ENCODE measurements around the gene ABCD1. TPM values are rescaled to one million over a fixed set of nuclear protein-coding genes. Genes with fewer than 3 reads are reported as not detected.

The ABCD1 gene
- total RNA-seq, 1 experiment from 2014 or later = 44.4 TPM

DNA sequence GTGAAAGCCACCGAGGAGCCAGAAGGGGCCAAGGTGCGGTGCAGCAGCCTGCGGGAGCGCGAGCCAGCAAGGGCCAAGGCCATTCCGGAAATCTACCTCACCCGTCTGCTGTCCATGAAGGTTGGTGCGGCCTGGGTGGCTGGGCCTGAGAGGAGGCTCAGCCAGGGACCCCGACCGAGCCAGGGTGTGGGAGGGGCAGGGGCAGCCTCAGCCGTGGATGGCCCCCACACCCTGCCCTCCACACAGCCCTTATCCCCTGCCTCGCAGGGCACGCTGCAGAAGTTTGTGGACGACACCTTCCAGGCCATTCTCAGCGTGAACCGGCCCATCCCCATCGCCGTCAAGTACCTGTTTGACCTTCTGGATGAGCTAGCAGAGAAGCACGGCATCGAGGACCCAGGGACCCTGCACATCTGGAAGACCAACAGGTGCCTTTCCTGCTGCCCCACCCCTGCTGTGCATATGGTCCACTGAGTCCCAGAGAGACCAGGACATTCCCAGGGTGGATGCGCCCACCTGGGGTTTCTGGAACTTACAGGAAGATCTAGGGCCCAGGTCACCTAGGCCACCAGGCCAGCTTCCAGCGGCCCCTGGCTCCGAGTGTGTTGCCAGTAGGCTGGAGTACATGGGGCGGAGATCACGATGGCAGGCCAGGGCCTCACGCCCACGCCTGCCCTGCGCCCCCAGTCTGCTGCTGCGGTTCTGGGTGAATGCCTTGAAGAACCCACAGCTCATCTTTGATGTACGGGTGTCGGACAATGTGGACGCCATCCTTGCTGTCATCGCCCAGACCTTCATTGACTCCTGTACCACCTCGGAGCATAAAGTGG is 52.8 kb downstream of the ABCD1 start:
- ATAC-seq = no peak
- Histone ChIP-seq H3K27me3 (ENCODE audit: low read length) (no peaks in the 10 kb centered on the region), H3K4me3 (ENCODE audit: low read length) (no peak overlapping the region), H4K20me1 (ENCODE audit: low read length) (no peaks in the 10 kb centered on the region), H3K27ac (ENCODE audit: low read length) (peak overlapping the region; percentile 67), H3K36me3 (ENCODE audit: low read depth, low read length) (peaks cover 2% of the 10 kb centered on the region; the same call in 1 of the 2 replicates), H3K4me2 (ENCODE audit: low read length) (no peak overlapping the region), H3K9me2 (replicated peaks; ENCODE audit: low read length) (no peaks in the 10 kb centered on the region), H3K79me2 (ENCODE audit: low read length) (no peaks in the 10 kb centered on the region), H3K9me3 (ENCODE audit: low read length) (no peaks in the 10 kb centered on the region), H3F3A (ENCODE audit: low read length, unreplicated experiment) (no peaks in the 10 kb centered on the region), H3K9ac (ENCODE audit: low read length) (no peak overlapping the region; the same call in 1 of the 2 replicates), H3K4me1 (ENCODE audit: insufficient read depth, low read length) (no peaks in the 10 kb centered on the region), H2AFZ (ENCODE audit: low read length) (no peak overlapping the region)
- no peak for TF ChIP-seq EZH2 (IDR thresholded peaks at IDR 0.05; ENCODE audit: low read length, unreplicated experiment)
- TF ChIP-seq EZH2phosphoT487 (IDR thresholded peaks at IDR 0.05; ENCODE audit: borderline replicate concordance, low read length) = no peak
- TF ChIP-seq, protein P1, sequence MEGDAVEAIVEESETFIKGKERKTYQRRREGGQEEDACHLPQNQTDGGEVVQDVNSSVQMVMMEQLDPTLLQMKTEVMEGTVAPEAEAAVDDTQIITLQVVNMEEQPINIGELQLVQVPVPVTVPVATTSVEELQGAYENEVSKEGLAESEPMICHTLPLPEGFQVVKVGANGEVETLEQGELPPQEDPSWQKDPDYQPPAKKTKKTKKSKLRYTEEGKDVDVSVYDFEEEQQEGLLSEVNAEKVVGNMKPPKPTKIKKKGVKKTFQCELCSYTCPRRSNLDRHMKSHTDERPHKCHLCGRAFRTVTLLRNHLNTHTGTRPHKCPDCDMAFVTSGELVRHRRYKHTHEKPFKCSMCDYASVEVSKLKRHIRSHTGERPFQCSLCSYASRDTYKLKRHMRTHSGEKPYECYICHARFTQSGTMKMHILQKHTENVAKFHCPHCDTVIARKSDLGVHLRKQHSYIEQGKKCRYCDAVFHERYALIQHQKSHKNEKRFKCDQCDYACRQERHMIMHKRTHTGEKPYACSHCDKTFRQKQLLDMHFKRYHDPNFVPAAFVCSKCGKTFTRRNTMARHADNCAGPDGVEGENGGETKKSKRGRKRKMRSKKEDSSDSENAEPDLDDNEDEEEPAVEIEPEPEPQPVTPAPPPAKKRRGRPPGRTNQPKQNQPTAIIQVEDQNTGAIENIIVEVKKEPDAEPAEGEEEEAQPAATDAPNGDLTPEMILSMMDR (conservative IDR thresholded peaks at IDR 0.05; ENCODE audit: low read depth, low read length) = no peak
- CTCF ChIA-PET = no interaction called here
- DNase-seq = no peak
- BruUV-seq (replicated peaks) = TSS peak; percentile 25
- POLR2A ChIA-PET (ENCODE audit: unreplicated experiment) = no interaction called here
- intact Hi-C loops (cut with micrococcal nuclease) = no loop called here

DNA sequence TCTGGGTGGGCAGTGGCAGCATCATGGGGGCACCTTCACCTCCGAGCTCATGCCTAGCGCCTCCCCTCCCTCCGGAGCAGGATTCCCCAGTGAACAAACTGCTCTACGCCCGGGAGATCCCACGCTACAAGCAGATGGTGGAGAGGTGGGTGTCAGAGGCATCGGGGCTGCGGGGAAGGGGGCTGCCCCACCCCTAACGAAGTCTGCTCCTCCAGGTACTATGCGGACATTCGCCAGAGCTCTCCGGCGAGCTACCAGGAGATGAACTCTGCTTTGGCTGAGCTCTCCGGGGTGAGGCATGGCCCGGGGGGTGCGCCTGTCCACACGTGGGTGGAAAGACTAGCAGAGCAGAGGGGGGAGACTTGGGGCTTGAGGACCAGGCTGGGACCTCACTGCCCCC is 53.5 kb downstream of the ABCD1 start:
- ChIA-PET CTCF (no interaction called here), POLR2A (ENCODE audit: unreplicated experiment) (interaction anchor here (0.6 kb wide), 1 partner anchor 137 kb away, joined by 3 read pairs; no protein-coding TSS in a partner anchor)
- no peaks in the 10 kb centered on the region for H3F3A ChIP-seq (ENCODE audit: low read length, unreplicated experiment)
- H3K4me1 ChIP-seq (ENCODE audit: insufficient read depth, low read length) = no peaks in the 10 kb centered on the region
- H3K4me2 ChIP-seq (ENCODE audit: low read length) = no peak overlapping the region
- H3K4me3 ChIP-seq (ENCODE audit: low read length) = no peak overlapping the region
- ATAC-seq = no peak
- DNase-seq = no peak
- H3K9me3 ChIP-seq (ENCODE audit: low read length) = no peaks in the 10 kb centered on the region
- TF ChIP-seq EZH2phosphoT487 (IDR thresholded peaks at IDR 0.05; ENCODE audit: borderline replicate concordance, low read length) (no peak), EZH2 (IDR thresholded peaks at IDR 0.05; ENCODE audit: low read length, unreplicated experiment) (no peak)
- TF ChIP-seq, protein P1 (conservative IDR thresholded peaks at IDR 0.05; ENCODE audit: low read depth, low read length) = no peak
- no peaks in the 10 kb centered on the region for H3K79me2 ChIP-seq (ENCODE audit: low read length)
- intact Hi-C loops (cut with micrococcal nuclease) = no loop called here
- no peak overlapping the region for H2AFZ ChIP-seq (ENCODE audit: low read length)
- BruUV-seq (replicated peaks) = no TSS peak
- no peak overlapping the region for H3K27ac ChIP-seq (ENCODE audit: low read length)
- H3K9me2 ChIP-seq (replicated peaks; ENCODE audit: low read length) = no peaks in the 10 kb centered on the region
- peaks cover 2% of the 10 kb centered on the region; the same call in 1 of the 2 replicates for H3K36me3 ChIP-seq (ENCODE audit: low read depth, low read length)
- H4K20me1 ChIP-seq (ENCODE audit: low read length) = no peaks in the 10 kb centered on the region
- no peaks in the 10 kb centered on the region for H3K27me3 ChIP-seq (ENCODE audit: low read length)
- H3K9ac ChIP-seq (ENCODE audit: low read length) = no peak overlapping the region

DNA sequence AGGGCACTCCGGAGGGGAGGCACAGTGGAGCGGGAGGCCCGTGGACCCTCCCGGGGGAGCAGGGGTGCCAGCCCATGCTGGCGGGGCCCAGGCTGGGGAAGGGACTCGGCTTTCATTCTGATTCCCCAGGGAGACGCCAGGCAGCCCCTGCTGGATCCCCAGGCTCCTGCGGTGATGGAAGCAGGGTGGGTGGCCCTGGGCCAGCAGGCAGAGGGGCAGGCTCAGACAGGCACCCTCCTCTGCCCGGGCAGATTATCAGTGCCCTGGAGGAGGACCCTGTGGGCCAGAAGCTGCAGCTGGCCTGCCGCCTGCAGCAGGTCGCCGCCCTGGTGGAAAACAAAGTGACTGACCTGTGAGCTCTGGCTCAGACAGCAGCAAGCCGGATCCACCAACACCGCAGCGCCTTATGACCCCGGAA is 54.0 kb downstream of the ABCD1 start:
- BruUV-seq (replicated peaks) = no TSS peak

More for the DNA sequence above, 54.0 kb downstream of the ABCD1 start:
- intact Hi-C loops (cut with micrococcal nuclease) = no loop called here
- Histone ChIP-seq H3K9me3 (ENCODE audit: low read length) (no peaks in the 10 kb centered on the region), H2AFZ (ENCODE audit: low read length) (no peak overlapping the region), H3K9me2 (replicated peaks; ENCODE audit: low read length) (no peaks in the 10 kb centered on the region), H3K4me1 (ENCODE audit: insufficient read depth, low read length) (no peaks in the 10 kb centered on the region), H3K4me2 (ENCODE audit: low read length) (no peak overlapping the region), H3K4me3 (ENCODE audit: low read length) (no peak overlapping the region), H3K79me2 (ENCODE audit: low read length) (no peaks in the 10 kb centered on the region), H3K27ac (ENCODE audit: low read length) (no peak overlapping the region), H3K9ac (ENCODE audit: low read length) (no peak overlapping the region), H4K20me1 (ENCODE audit: low read length) (no peaks in the 10 kb centered on the region), H3K36me3 (ENCODE audit: low read depth, low read length) (peaks cover 2% of the 10 kb centered on the region; the same call in 1 of the 2 replicates), H3K27me3 (ENCODE audit: low read length) (no peaks in the 10 kb centered on the region), H3F3A (ENCODE audit: low read length, unreplicated experiment) (no peaks in the 10 kb centered on the region)
- POLR2A ChIA-PET (ENCODE audit: unreplicated experiment) = interaction anchor here (0.6 kb wide), 1 partner anchor 136 kb away, joined by 3 read pairs; no protein-coding TSS in a partner anchor
- DNase-seq (no peak), ATAC-seq (no peak)
- TF ChIP-seq, protein P1 (conservative IDR thresholded peaks at IDR 0.05; ENCODE audit: low read depth, low read length) = peak; percentile 39
- no peak for TF ChIP-seq EZH2phosphoT487 (IDR thresholded peaks at IDR 0.05; ENCODE audit: borderline replicate concordance, low read length)
- CTCF ChIA-PET = no interaction called here
